Embryonic facial prominence (tissue), 1 donor: ENCODE measurements around the gene CLEC16A.
"Not testable (repeated sequence)": the region's sequence is repeated elsewhere in the genome, so short reads cannot be mapped to it uniquely, and the experiment has no call there.

Experiments
- DNase-seq: peaks from one replicate; pipeline ENCODE4 v3.0.0-alpha.2; 2016; ENCODE audit errors: extremely low spot score

Gene CLEC16A

DNA sequence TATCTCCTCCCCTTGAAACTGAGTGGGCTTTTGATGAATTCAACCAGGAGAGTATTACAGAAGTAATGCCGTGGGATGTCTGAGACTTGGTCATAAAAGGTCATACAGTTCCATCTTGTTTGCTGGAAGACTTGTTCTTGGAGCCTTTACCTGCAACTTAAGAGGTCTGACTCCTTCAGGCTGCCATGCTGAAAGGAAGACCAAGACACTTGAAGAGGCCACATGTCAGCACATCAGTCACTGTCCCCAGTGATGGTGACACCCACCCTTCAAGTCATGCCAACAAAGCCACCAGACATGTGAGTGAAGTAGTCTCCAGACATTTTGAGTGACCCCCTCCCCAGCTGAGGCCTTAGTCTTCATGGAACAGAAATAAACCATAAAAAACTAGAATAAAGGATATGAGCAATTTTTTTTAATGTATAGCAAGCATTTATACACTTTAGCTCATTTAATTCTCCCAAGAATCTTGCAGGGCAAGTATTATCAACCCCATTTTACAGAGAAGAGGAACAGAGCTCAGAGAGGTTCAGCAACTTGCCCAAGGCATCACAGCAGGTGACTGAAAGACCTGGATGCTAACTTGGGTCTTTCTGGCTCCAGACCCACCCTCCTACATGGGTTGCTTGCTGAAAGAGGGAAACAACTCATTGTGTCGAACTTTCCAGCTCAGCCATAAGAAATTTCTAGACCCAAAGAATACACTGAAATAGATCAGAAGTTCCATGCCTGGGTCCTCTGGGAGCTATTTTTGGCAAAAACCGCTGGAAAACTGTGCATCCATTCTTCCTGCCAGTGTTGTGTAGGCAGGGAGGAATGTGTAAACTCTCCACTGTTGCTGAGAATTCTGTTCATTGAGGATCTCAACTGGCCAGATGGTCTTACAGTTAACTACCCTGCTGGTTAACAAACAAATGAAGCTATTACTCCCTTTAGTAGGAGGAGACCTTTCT lies 273.6 kb downstream of the CLEC16A start:
- no peak for DNase-seq

DNA sequence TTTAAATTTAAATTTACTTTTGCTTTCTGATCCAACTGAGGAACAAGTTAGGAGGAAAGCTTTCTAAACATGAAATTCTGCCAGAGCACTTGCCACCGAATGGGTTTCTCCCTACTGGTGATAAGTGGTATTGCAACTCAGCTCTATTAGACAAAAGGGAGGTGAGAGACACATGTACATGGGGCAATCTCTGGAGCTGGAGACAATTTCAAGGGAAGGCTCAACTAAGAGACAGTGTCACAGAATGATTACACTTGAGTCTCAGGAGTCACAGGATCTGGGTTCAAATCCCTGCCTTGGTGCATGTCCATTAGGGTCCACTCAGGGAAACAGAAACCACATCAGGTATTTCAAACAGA lies 274.2 kb downstream of the CLEC16A start:
- no peak for DNase-seq

DNA sequence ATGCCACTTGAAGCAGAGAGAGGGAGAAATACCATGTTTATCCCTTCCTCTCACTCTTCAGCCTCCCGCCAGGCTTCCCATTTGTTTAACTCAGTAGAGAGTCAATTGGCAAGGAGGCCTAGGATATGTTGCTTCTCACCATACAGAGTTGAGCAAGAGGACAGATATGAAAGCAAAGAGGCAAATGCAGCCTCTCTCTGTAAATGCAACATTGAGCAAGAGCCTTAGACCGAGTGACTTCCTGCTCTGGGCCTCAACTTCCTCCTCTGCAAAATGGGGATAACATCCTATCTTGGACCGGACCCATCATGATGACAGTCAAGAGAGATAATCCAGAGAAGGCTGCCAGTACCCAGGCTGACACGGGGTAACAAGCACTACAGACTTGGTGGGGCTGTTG lies 274.8 kb downstream of the CLEC16A start:
- no peak for DNase-seq

DNA sequence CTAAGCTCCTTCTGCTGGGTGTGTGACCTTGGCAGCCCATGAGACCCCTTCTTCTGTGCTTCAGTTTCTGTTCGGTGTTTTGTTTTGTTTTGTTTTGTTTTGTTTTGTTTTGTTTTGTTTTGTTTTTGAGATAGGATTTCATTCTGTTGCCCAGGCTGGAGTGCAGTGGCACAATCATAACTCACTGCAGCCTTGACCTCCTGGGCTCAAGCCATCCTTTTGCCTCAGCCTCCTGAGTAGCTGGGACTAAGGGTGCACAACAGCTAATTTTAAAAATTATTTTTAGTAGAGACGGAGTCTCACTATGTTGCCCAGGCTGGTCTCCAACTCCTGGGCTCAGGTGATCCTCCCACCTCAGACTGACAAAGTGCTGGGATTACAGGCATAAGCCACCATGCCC lies 276.1 kb downstream of the CLEC16A start:
- not testable (repeated sequence) for DNase-seq

DNA sequence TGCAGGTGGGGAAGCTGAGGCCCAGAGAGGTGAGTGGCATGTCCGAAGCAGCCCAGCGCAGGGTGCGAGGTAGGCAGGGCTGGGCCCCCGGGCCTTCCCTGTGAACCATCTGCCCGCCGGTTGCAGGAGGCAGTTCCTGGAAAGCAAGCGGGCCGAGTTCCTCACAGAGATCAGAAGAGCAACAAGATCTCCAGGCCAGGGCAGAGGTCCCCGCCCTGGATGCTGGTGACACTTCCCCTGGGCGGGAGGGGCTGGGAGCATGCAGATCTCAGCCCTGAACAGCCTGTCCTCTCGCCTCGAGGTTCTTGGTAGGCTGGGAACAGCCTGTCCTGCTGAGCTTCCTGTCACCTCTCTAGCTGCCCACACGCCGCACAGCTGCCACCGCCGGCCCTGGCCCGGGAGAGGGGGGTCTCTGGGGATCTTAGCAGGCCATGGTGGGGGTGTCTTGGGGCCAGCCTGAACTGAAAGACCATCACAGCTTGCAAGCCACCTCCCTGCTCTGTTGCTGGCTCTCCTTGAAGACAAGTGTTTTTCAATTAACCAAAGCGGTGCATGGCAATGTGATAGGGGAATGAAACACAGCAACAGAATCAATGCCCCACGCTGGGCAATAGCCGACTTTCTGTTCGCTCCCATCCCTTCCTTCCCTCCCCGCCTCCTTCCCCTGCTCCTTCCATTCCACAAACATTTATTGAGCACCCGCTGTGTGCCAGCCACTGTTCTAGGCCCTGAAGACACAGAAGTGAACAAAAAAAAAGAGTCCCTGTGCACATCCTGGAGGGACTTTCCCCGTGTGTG lies 279.9 kb downstream of the CLEC16A start:
- DNase-seq, result no peak

DNA sequence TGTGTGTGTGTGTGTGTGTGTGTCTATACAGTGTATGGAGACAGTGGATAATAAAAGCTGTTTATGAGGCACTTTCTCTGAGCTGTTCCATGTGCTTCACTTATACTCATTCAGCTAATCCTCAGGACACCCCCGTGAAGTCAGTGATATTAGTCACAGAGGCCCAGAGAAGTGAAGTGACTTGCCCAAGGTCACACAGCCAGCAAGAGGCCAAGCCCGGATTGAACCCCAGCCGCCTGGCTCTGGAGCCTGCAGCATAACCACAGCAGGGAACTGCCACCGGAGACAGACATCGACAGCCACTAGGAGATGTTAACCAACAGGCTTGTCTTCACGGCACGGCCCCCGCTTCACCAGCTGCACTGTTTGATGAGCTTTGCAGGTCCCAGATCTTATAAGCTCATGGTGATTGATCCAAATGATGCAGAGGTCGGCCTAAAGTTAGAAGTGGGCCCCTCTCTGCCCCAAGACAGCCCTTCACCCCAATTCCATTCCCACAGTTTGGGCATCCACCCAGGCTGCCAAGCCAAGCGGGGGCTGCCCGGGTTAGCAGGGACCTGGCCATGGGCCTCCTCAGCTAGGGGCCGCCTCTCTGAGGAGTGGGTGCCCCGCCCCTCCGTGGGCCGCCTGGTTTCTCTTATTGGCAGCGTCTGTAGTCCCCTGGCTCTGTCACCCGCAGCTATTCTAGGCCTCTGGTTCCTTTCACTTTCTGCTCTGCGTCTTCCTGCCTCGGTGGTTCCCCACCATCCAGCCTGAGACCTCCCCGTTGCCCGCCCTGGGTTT lies 280.7 kb downstream of the CLEC16A start:
- no peak for DNase-seq

DNA sequence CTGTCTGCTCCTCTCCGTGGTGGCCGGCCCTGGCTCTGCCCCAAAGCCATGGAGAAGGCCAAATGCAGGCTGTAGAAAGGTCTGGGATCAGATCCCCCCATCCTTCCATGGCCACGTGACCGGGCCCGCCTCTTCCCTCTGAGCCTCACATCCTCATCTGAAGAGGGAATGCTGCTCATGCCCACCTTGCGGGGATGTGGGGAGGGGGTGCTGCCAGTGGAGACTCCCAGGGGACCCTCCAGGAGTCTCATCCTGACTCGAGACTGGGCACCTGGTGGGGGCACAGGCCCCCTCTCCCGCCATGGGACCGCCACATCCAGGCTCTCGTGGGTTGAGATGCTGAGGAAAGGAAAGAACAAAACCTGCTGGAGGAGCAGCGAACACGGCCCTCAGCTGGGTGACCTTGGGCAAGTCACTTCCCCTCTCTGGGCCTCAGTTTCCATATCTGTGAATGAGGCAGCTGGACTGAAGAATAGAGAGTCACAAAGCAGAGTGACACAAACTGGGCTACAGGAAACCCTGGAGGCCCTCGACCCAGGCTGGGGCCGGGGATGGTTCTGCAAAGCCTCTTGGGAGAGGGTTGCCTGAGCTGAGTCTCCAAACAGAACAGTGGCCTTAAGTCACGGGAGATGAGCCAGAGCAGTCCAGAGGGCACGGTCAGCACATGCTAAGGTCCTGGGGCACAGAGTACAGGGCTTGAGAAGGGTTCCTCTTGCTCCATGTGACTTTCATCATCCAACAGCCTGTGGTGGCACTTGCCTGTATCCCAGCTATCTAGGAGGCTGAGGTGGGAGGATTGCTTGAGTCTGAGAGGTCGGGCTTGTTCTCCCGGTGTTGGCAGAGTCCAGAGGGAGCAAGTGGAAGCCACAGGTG lies 281.5 kb downstream of the CLEC16A start:
- no peak for DNase-seq

DNA sequence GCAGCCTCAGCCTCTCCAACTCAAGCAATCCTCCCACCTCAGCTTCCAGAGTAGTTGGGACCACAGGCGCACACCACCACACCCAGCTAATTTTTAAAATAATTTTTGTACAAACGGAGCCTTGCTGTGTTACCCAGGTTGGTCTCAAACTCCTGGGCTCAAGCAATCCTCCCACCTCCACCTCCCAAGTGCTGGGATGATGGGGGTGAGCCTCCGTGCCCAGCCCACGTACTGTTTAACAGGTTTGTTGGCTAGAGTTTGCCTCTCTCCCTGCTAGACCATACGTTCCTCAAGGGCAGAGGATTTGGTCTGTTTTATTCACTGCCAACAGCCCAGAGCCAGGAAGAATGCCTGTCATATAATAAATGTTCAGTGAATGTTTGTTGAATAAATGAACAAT lies 285.1 kb downstream of the CLEC16A start:
- no peak for DNase-seq

DNA sequence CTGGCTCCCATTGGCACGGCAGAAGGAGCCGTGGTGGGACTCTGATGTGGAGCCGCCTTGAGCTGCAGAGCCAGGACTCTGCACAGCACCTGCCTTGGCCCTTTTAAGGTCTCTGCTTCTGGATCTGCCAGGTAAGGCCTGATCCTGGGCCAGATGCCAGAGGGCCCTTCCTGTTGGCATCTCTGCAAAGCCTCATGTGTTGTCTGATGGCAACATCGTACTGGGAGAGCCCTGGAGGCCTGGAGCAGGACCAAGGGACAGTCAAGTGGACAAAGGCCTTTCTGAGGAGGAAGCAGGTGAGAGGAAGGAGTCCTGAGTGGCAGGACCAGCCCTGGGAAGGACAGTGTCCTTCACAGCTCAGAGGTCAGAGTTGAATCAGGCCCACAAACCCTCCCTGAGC lies 285.5 kb downstream of the CLEC16A start:
- no peak for DNase-seq

DNA sequence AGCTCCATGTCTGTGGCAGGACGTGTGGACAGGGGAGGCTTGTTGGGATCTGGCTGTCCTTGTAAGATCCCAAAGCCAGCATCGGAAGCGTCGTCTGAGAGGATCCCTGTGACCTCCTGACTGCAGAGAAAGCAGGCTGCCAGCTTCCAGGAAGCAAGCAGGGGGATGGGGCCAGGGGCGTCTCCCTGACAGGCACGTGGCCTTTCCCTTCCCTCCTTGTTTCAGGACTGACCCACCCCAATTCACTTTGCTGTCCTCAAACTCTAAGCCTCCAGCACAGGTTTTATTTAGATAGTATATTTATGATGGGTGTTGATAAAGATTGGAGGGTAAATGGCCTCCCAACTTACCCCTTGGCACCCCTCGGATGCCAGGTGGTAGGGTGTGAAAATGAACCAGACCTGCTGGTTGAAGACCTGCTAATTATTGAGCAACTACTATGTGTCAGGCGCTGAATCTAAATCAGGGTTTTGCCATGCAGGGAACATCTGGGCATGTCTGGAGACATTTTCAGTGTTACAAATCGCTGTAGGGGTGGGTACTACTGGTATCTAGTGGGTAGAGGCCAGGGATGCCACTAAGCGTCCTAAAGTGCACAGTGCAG lies 287.1 kb downstream of the CLEC16A start:
- DNase-seq, result no peak
